SK-N-SH (cell line): ENCODE data around the gene AGBL4. TPM values are rescaled to one million over a fixed set of nuclear protein-coding genes. Genes with fewer than 3 reads are reported as not detected.

ENCODE experiments used
- CTCF ChIA-PET: fragments of 300-600, 350-600 bp; formaldehyde crosslinking; extraction: SDS; loops from one replicate; lab custom pipeline; 2021; lab: Yijun Ruan, JAX
- POLR2A ChIA-PET: fragments of 350-600 bp; sonication (Branson Sonifier 250); formaldehyde crosslinking; extraction: SDS; loops from one replicate; lab custom pipeline; 2020; ENCODE audit warnings: antibody characterized with exemption, inconsistent platforms; lab: Yijun Ruan, JAX
- DNase-seq: peaks from one replicate; pipeline ENCODE4 v3.0.0; 2012
- H2AFZ ChIP-seq: fragments of 200-600 bp; sonication (generic); 2 replicates; pipeline ENCODE4 v1.8.1; 2016; ENCODE audit warnings: antibody characterized with exemption, mild to moderate bottlenecking, low read depth
- H3F3A ChIP-seq: fragments of 200-600 bp; sonication (generic); replicated peaks from 2 replicates; pipeline ENCODE3; 2016; ENCODE audit warnings: antibody characterized with exemption, mild to moderate bottlenecking; ENCODE audit not compliant: insufficient read depth
- H3K27ac ChIP-seq, 2 experiments: fragments of 200-500 bp in 1 of 2; fragments of 200-600 bp in 1 of 2; sonication (Bioruptor generic) in 1 of 2; sonication (generic), shearing (Covaris generic) in 1 of 2; 2 replicates each; pipeline versions ENCODE4 v1.5.1 to v1.6.1; 2014 to 2016; ENCODE audit warnings: low read depth in 2 of 2, inconsistent platforms in 1 of 2, low read length in 1 of 2, mild to moderate bottlenecking in 1 of 2, mixed read lengths in 1 of 2
- H3K27me3 ChIP-seq: fragments of 200-600 bp; sonication (generic), shearing (Covaris generic); 2 replicates; pipeline ENCODE4 v1.6.1; 2016; ENCODE audit warnings: mixed run types; ENCODE audit not compliant: insufficient read depth
- H3K36me3 ChIP-seq, 2 experiments: fragments of 200-500 bp in 1 of 2; fragments of 200-600 bp in 1 of 2; sonication (Bioruptor generic) in 1 of 2; sonication (generic) in 1 of 2; replicated peaks in 1 of 2; 2 replicates each; pipeline versions ENCODE3 to v1.5.1; 2014 to 2016; ENCODE audit warnings: low read length in 1 of 2, mild to moderate bottlenecking in 1 of 2; ENCODE audit not compliant: insufficient read depth in 2 of 2, control insufficient read depth in 1 of 2
- H3K4me1 ChIP-seq, 2 experiments: fragments of 200-500 bp in 1 of 2; fragments of 200-600 bp in 1 of 2; sonication (Bioruptor generic) in 1 of 2; sonication (generic), shearing (Covaris generic) in 1 of 2; 2 replicates each; pipeline versions ENCODE4 v1.5.1 to v1.6.1; 2014 to 2016; ENCODE audit warnings: low read depth in 1 of 2, low read length in 1 of 2, mixed run types in 1 of 2; ENCODE audit not compliant: insufficient read depth in 2 of 2, control insufficient read depth in 1 of 2
- H3K4me2 ChIP-seq: fragments of 200-600 bp; sonication (generic), shearing (Covaris generic); 2 replicates; pipeline ENCODE4 v1.6.1; 2017; ENCODE audit warnings: mixed run types
- H3K4me3 ChIP-seq, 2 experiments: fragments of 200-500 bp in 1 of 2; fragments of 200-600 bp in 1 of 2; sonication (Bioruptor generic) in 1 of 2; sonication (generic), shearing (Covaris generic) in 1 of 2; 2 replicates each; pipeline versions ENCODE4 v1.5.1 to v1.8.1; 2014 to 2016; ENCODE audit warnings: low read depth in 2 of 2, inconsistent platforms in 1 of 2, low read length in 1 of 2, mild to moderate bottlenecking in 1 of 2, mixed read lengths in 1 of 2, moderate library complexity in 1 of 2
- H3K79me2 ChIP-seq: fragments of 200-600 bp; sonication (generic); 2 replicates; pipeline ENCODE4 v1.8.1; 2017; ENCODE audit warnings: mild to moderate bottlenecking; ENCODE audit not compliant: insufficient read depth
- H3K9ac ChIP-seq: fragments of 200-600 bp; sonication (generic); 2 replicates; pipeline ENCODE4 v1.6.1; 2017; ENCODE audit warnings: mixed run types
- H3K9me2 ChIP-seq: fragments of 200-600 bp; sonication (generic); 2 replicates; pipeline ENCODE4 v1.6.1; 2017; ENCODE audit warnings: mixed run types
- H3K9me3 ChIP-seq: fragments of 200-600 bp; sonication (generic); 2 replicates; pipeline ENCODE4 v1.6.1; 2017; ENCODE audit warnings: mixed run types, mild to moderate bottlenecking, moderate library complexity
- H4K20me1 ChIP-seq: fragments of 200-600 bp; sonication (generic); 2 replicates; pipeline ENCODE4 v1.6.1; 2017; ENCODE audit warnings: mild to moderate bottlenecking, mixed run types; ENCODE audit not compliant: insufficient read depth
- CHD2 ChIP-seq: fragments of 150-350 bp; IDR thresholded peaks from 2 replicates; pipeline ENCODE4 v1.6.1; 2018; ENCODE audit warnings: low read length; ENCODE audit not compliant: partially characterized antibody
- EP300 ChIP-seq, 2 experiments: IDR thresholded peaks; 2 replicates each; pipeline versions ENCODE4 v1.4.0 to v1.6.1; 2012; ENCODE audit warnings: borderline replicate concordance in 1 of 2, low read depth in 1 of 2, low read length in 1 of 2
- FOSL2 ChIP-seq: IDR thresholded peaks from 2 replicates; pipeline ENCODE4 v1.4.0; 2012; ENCODE audit warnings: low read depth, mild to moderate bottlenecking, moderate library complexity, borderline replicate concordance
- GATA2 ChIP-seq: sonication (generic); formaldehyde crosslinking; IDR thresholded peaks from 2 replicates; pipeline ENCODE4 v1.5.0; 2020; ENCODE audit warnings: mild to moderate bottlenecking, missing genetic modification reagents
- NFIC ChIP-seq: IDR thresholded peaks from 2 replicates; pipeline ENCODE4 v1.4.0; 2012; ENCODE audit warnings: borderline replicate concordance
- NRF1 ChIP-seq: IDR thresholded peaks from 2 replicates; pipeline ENCODE4 v1.6.1; 2012; ENCODE audit warnings: low read depth, mild to moderate bottlenecking, low read length
- RAD21 ChIP-seq: IDR thresholded peaks from 2 replicates; pipeline ENCODE4 v1.6.1; 2012; ENCODE audit warnings: mild to moderate bottlenecking, low read length
- RFX5 ChIP-seq: IDR thresholded peaks from 2 replicates; pipeline ENCODE4 v1.6.1; 2012; ENCODE audit warnings: mild to moderate bottlenecking, improper control_type of control experiment, low read length
- RXRA ChIP-seq: IDR thresholded peaks from 2 replicates; pipeline ENCODE4 v1.4.0; 2012; ENCODE audit warnings: low read depth, mild to moderate bottlenecking, borderline replicate concordance
- SIN3A ChIP-seq: IDR thresholded peaks from 2 replicates; pipeline ENCODE4 v1.6.1; 2012; ENCODE audit warnings: low read depth, mild to moderate bottlenecking, low read length, moderate library complexity, borderline replicate concordance
- SMC3 ChIP-seq: IDR thresholded peaks from 2 replicates; pipeline ENCODE4 v1.6.1; 2012; ENCODE audit warnings: low read depth, low read length, improper control_type of control experiment
- TAF1 ChIP-seq: IDR thresholded peaks from 2 replicates; pipeline ENCODE4 v1.6.1; 2012; ENCODE audit warnings: low read depth, mild to moderate bottlenecking, low read length, moderate library complexity, borderline replicate concordance
- TCF12 ChIP-seq: IDR thresholded peaks from 2 replicates; pipeline ENCODE4 v1.4.0; 2012
- TEAD4 ChIP-seq: IDR thresholded peaks from 2 replicates; pipeline ENCODE4 v1.4.0; 2012; ENCODE audit warnings: mild to moderate bottlenecking, borderline replicate concordance; ENCODE audit not compliant: insufficient read depth
- USF2 ChIP-seq: fragments of 150-350 bp; IDR thresholded peaks from 2 replicates; pipeline ENCODE4 v1.6.1; 2017; ENCODE audit warnings: antibody characterized with exemption, low read length, low read depth, borderline replicate concordance
- WGBS: methylation state at CpG from one replicate; pipeline ENCODE4 v1.1.6; 2017; ENCODE audit warnings: low lambda C conversion rate; 5-methylcytosine and 5-hydroxymethylcytosine counted together
- polyA plus RNA-seq, 3 experiments: library from polyadenylated mRNA; depleted of rRNA; stranded (reverse); fragments of >200 nt; gene quantifications; 2 replicates each; pipeline ENCODE4 v1.2.3, GENCODE V29; 2012
- TF ChIP-seq, protein P1 (sequence below): IDR thresholded peaks from 2 replicates; pipeline ENCODE4; 2012
- TF ChIP-seq, protein P2 (sequence below): fragments of 200-600 bp; sonication (generic); IDR thresholded peaks from 2 replicates; pipeline ENCODE4 v1.6.1; 2017; ENCODE audit warnings: antibody characterized with exemption, mild to moderate bottlenecking, moderate library complexity

The AGBL4 gene
- polyA plus RNA-seq, 1 of the 3 experiments (the other 2 are of a cell fraction): 0.07 TPM

GRCh38 chr1:49016030-49016977 lies 1007.5 kb downstream of the AGBL4 start:
- no peak for TF ChIP-seq RAD21
- TF ChIP-seq RXRA: no peak
- TF ChIP-seq NRF1: no peak
- TF ChIP-seq, protein P1, sequence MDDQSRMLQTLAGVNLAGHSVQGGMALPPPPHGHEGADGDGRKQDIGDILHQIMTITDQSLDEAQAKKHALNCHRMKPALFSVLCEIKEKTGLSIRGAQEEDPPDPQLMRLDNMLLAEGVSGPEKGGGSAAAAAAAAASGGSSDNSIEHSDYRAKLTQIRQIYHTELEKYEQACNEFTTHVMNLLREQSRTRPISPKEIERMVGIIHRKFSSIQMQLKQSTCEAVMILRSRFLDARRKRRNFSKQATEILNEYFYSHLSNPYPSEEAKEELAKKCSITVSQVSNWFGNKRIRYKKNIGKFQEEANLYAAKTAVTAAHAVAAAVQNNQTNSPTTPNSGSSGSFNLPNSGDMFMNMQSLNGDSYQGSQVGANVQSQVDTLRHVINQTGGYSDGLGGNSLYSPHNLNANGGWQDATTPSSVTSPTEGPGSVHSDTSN: 0 out of 2 replicates have a peak, but pooled peaks have one; percentile 24
- TF ChIP-seq, protein P2, sequence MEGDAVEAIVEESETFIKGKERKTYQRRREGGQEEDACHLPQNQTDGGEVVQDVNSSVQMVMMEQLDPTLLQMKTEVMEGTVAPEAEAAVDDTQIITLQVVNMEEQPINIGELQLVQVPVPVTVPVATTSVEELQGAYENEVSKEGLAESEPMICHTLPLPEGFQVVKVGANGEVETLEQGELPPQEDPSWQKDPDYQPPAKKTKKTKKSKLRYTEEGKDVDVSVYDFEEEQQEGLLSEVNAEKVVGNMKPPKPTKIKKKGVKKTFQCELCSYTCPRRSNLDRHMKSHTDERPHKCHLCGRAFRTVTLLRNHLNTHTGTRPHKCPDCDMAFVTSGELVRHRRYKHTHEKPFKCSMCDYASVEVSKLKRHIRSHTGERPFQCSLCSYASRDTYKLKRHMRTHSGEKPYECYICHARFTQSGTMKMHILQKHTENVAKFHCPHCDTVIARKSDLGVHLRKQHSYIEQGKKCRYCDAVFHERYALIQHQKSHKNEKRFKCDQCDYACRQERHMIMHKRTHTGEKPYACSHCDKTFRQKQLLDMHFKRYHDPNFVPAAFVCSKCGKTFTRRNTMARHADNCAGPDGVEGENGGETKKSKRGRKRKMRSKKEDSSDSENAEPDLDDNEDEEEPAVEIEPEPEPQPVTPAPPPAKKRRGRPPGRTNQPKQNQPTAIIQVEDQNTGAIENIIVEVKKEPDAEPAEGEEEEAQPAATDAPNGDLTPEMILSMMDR: peak; percentile 38
- no peak for TF ChIP-seq FOSL2
- TF ChIP-seq GATA2 (CRISPR knock-in tag): no peak
- TF ChIP-seq SMC3: no peak
- TF ChIP-seq TAF1: no peak
- TF ChIP-seq CHD2: no peak
- TF ChIP-seq TCF12: peak; percentile 28; the same call in 1 of the 2 replicates
- no peak for TF ChIP-seq TEAD4
- TF ChIP-seq RFX5: no peak
- TF ChIP-seq NFIC: no peak
- no peak for TF ChIP-seq USF2
- TF ChIP-seq SIN3A: no peak
- no peak for TF ChIP-seq EP300 (IDR thresholded peaks at IDR 0.05; ENCODE audit: borderline replicate concordance in 1 of 2, low read depth in 1 of 2, low read length in 1 of 2)
- Histone ChIP-seq H3K4me3 (no peak overlapping the region), H3K9me2 (no peaks in the 10 kb centered on the region), H4K20me1 (no peaks in the 10 kb centered on the region), H2AFZ (no peak overlapping the region), H3K27me3 (no peaks in the 10 kb centered on the region), H3K27ac (peak overlapping the region in 1 of 2 experiments; percentile 6; a peak in 2 of 4 replicates), H3K9me3 (no peaks in the 10 kb centered on the region), H3K36me3 (no peaks in the 10 kb centered on the region), H3K79me2 (no peaks in the 10 kb centered on the region), H3K9ac (no peak overlapping the region), H3F3A (peaks cover 13% of the 10 kb centered on the region), H3K4me1 (peaks cover 0 to 17% of the 10 kb centered on the region in 2 experiments; a peak in 2 of 4 replicates), H3K4me2 (0 out of 2 replicates have a peak overlapping the region, but pooled peaks have one; percentile 25)
- WGBS: 59% methylated on average over 3 of the region's 5 CpGs
- ChIA-PET CTCF (interaction anchor here (0.9 to 1.2 kb wide), 3 partner anchors 12 to 101 kb away, joined by 3 read pairs; no protein-coding TSS in a partner anchor), POLR2A (no interaction called here)
- no peak for DNase-seq
